MG63 (cell line): ENCODE results near the gene NUAK1. TPM values are rescaled to one million over a fixed set of nuclear protein-coding genes. Genes with fewer than 3 reads are reported as not detected.

Source experiments
- DNase-seq: peaks from one replicate; pipeline ENCODE4 v3.0.0-alpha.2; 2020
- H3K27me3 ChIP-seq: fragments of 250-450 bp; sonication (Bioruptor Pico); 2 replicates; pipeline ENCODE4 v1.5.1; 2020; ENCODE audit warnings: mild to moderate bottlenecking, moderate library complexity
- H3K36me3 ChIP-seq: fragments of 250-450 bp; sonication (Bioruptor Pico); 2 replicates; pipeline ENCODE4 v1.5.1; 2020; ENCODE audit warnings: mild to moderate bottlenecking, moderate library complexity
- H3K4me3 ChIP-seq: fragments of 250-450 bp; sonication (Bioruptor Pico); 2 replicates; pipeline ENCODE4 v1.5.1; 2020; ENCODE audit warnings: mild to moderate bottlenecking, moderate library complexity
- H3K9me3 ChIP-seq: fragments of 250-450 bp; sonication (Bioruptor Pico); 2 replicates; pipeline ENCODE4 v1.5.1; 2020; ENCODE audit warnings: mild to moderate bottlenecking, moderate library complexity
- total RNA-seq: library from RNA; depleted of rRNA; stranded (reverse); fragments of >200 nt; shearing (Covaris generic); gene quantifications from 2 replicates; pipeline ENCODE4 v1.2.3, GENCODE V29; 2014; ENCODE audit warnings: low replicate concordance

NUAK1 gene
- total RNA-seq, 1 experiment from 2014 or later = 4.9 TPM

- Histone ChIP-seq H3K4me3 (no peak overlapping the region), H3K36me3 (no peaks in the 10 kb centered on the region), H3K9me3 (no peaks in the 10 kb centered on the region)
Measured at GRCh38 chr12:106067606-106068205, 71.0 kb downstream of the NUAK1 start.

GRCh38 chr12:106066726-106067325 lies 71.9 kb downstream of the NUAK1 start:
- Histone ChIP-seq H3K36me3 (no peaks in the 10 kb centered on the region), H3K27me3 (no peaks in the 10 kb centered on the region), H3K4me3 (no peak overlapping the region), H3K9me3 (no peaks in the 10 kb centered on the region)
- DNase-seq = no peak

More at GRCh38 chr12:106067606-106068205, 71.0 kb downstream of the NUAK1 start:
- no peak for DNase-seq
- no peaks in the 10 kb centered on the region for H3K27me3 ChIP-seq

- no peak for DNase-seq
Measured at GRCh38 chr12:106066051-106066705, 72.6 kb downstream of the NUAK1 start.

GRCh38 chr12:106065506-106065905 lies 73.2 kb downstream of the NUAK1 start:
- DNase-seq = no peak

More at GRCh38 chr12:106066051-106066705, 72.6 kb downstream of the NUAK1 start:
- Histone ChIP-seq H3K9me3 (no peaks in the 10 kb centered on the region), H3K27me3 (no peaks in the 10 kb centered on the region), H3K4me3 (no peak overlapping the region), H3K36me3 (no peaks in the 10 kb centered on the region)

GRCh38 chr12:106064721-106065021 lies 74.1 kb downstream of the NUAK1 start:
- Histone ChIP-seq H3K36me3 (no peaks in the 10 kb centered on the region), H3K4me3 (no peak overlapping the region), H3K27me3 (no peaks in the 10 kb centered on the region), H3K9me3 (no peaks in the 10 kb centered on the region)
- DNase-seq = no peak

More at GRCh38 chr12:106065506-106065905, 73.2 kb downstream of the NUAK1 start:
- Histone ChIP-seq H3K4me3 (no peak overlapping the region), H3K9me3 (no peaks in the 10 kb centered on the region), H3K36me3 (no peaks in the 10 kb centered on the region), H3K27me3 (no peaks in the 10 kb centered on the region)

GRCh38 chr12:106063826-106064720 lies 74.7 kb downstream of the NUAK1 start:
- Histone ChIP-seq H3K4me3 (no peak overlapping the region), H3K36me3 (no peaks in the 10 kb centered on the region), H3K9me3 (no peaks in the 10 kb centered on the region), H3K27me3 (no peaks in the 10 kb centered on the region)
- DNase-seq = no peak

- H3K27me3 ChIP-seq = no peaks in the 10 kb centered on the region
- no peak overlapping the region for H3K4me3 ChIP-seq
- no peaks in the 10 kb centered on the region for H3K36me3 ChIP-seq
- no peaks in the 10 kb centered on the region for H3K9me3 ChIP-seq
- DNase-seq = no peak
Measured at GRCh38 chr12:106062693-106063092, 76.1 kb downstream of the NUAK1 start.

- no peak for DNase-seq
- Histone ChIP-seq H3K36me3 (no peaks in the 10 kb centered on the region), H3K27me3 (no peaks in the 10 kb centered on the region), H3K4me3 (no peak overlapping the region), H3K9me3 (no peaks in the 10 kb centered on the region)
Measured at GRCh38 chr12:106058256-106059182, 80.2 kb downstream of the NUAK1 start.

- Histone ChIP-seq H3K36me3 (no peaks in the 10 kb centered on the region), H3K27me3 (no peaks in the 10 kb centered on the region), H3K9me3 (no peaks in the 10 kb centered on the region), H3K4me3 (no peak overlapping the region)
- no peak for DNase-seq
Measured at GRCh38 chr12:106054049-106054448, 84.7 kb downstream of the NUAK1 start.

- Histone ChIP-seq H3K27me3 (no peaks in the 10 kb centered on the region), H3K9me3 (no peaks in the 10 kb centered on the region), H3K36me3 (no peaks in the 10 kb centered on the region), H3K4me3 (no peak overlapping the region)
- DNase-seq = no peak
Measured at GRCh38 chr12:106051853-106052531, 86.8 kb downstream of the NUAK1 start.

- Histone ChIP-seq H3K9me3 (no peaks in the 10 kb centered on the region), H3K27me3 (no peaks in the 10 kb centered on the region), H3K4me3 (no peak overlapping the region), H3K36me3 (no peaks in the 10 kb centered on the region)
- DNase-seq = no peak
Measured at GRCh38 chr12:106049546-106049945, 89.2 kb downstream of the NUAK1 start.

GRCh38 chr12:106049105-106049504 lies 89.6 kb downstream of the NUAK1 start:
- no peaks in the 10 kb centered on the region for H3K36me3 ChIP-seq

GRCh38 chr12:106048676-106049075 lies 90.1 kb downstream of the NUAK1 start:
- Histone ChIP-seq H3K27me3 (no peaks in the 10 kb centered on the region), H3K4me3 (no peak overlapping the region), H3K36me3 (no peaks in the 10 kb centered on the region), H3K9me3 (no peaks in the 10 kb centered on the region)
- no peak for DNase-seq

More at GRCh38 chr12:106049105-106049504, 89.6 kb downstream of the NUAK1 start:
- Histone ChIP-seq H3K9me3 (no peaks in the 10 kb centered on the region), H3K4me3 (no peak overlapping the region), H3K27me3 (no peaks in the 10 kb centered on the region)
- DNase-seq = no peak

- Histone ChIP-seq H3K36me3 (no peaks in the 10 kb centered on the region), H3K4me3 (no peak overlapping the region), H3K27me3 (no peaks in the 10 kb centered on the region), H3K9me3 (no peaks in the 10 kb centered on the region)
- DNase-seq = no peak
Measured at GRCh38 chr12:106048016-106048415, 90.7 kb downstream of the NUAK1 start.

GRCh38 chr12:106046947-106047346 lies 91.8 kb downstream of the NUAK1 start:
- no peak for DNase-seq
- Histone ChIP-seq H3K9me3 (no peaks in the 10 kb centered on the region), H3K36me3 (no peaks in the 10 kb centered on the region), H3K4me3 (no peak overlapping the region), H3K27me3 (no peaks in the 10 kb centered on the region)
